Natural killer cell (primary cell): ENCODE data around the gene RASSF3. TPM values are rescaled to one million over a fixed set of nuclear protein-coding genes. Genes with fewer than 3 reads are reported as not detected.
"Not testable (repeated sequence)": the region's sequence is repeated elsewhere in the genome, so short reads cannot be mapped to it uniquely, and the experiment has no call there.

ENCODE experiments used
- ATAC-seq, 3 donors: fragments of 150-1000 bp in 2 of 3; fragments of 200-7000 bp in 1 of 3; cut with Tn5 transposase; 1 replicate in 1 of 3; 2 replicates in 2 of 3; pipeline ENCODE4 v1.10.0; 2021; ENCODE audit warnings: mild to moderate bottlenecking in 2 of 3, moderate library complexity in 2 of 3
- DNase-seq, 2 donors: peaks; one replicate each; pipeline versions ENCODE4 v3.0.0 to v3.0.0-alpha.2; 2013 to 2021; ENCODE audit warnings: mixed read lengths in 1 of 2
- H3K27ac ChIP-seq: one replicate; pipeline ENCODE4 v1.5.1; 2013; ENCODE audit warnings: mild to moderate bottlenecking, low read length
- H3K27me3 ChIP-seq: one replicate; pipeline ENCODE4 v1.6.1; 2013; ENCODE audit warnings: low read length; ENCODE audit not compliant: control insufficient read depth, insufficient read depth
- H3K36me3 ChIP-seq: one replicate; pipeline ENCODE4 v1.6.1; 2013; ENCODE audit warnings: low read length; ENCODE audit not compliant: control insufficient read depth, insufficient read depth
- H3K4me1 ChIP-seq: one replicate; pipeline ENCODE4 v1.6.1; 2013; ENCODE audit warnings: low read length; ENCODE audit not compliant: control insufficient read depth, insufficient read depth
- H3K4me3 ChIP-seq: one replicate; pipeline ENCODE4 v1.5.1; 2013; ENCODE audit warnings: low read length
- H3K9me3 ChIP-seq: one replicate; pipeline ENCODE4 v1.6.1; 2013; ENCODE audit warnings: low read length; ENCODE audit not compliant: control insufficient read depth, insufficient read depth
- H3K27ac Mint-ChIP-seq, 2 donors: one replicate each; pipeline ENCODE4 v1.8.0; 2022; ENCODE audit warnings: mild to moderate bottlenecking in 2 of 2, mixed read lengths in 2 of 2, moderate library complexity in 1 of 2
- H3K27me3 Mint-ChIP-seq, 2 donors: one replicate each; pipeline ENCODE4 v1.8.0; 2022; ENCODE audit warnings: low read depth in 2 of 2, mixed read lengths in 2 of 2
- H3K36me3 Mint-ChIP-seq: one replicate; pipeline ENCODE4 v1.8.0; 2022; ENCODE audit warnings: mixed read lengths
- H3K4me1 Mint-ChIP-seq, 2 donors: one replicate each; pipeline ENCODE4 v1.8.0; 2022; ENCODE audit warnings: mixed read lengths in 2 of 2
- H3K4me3 Mint-ChIP-seq: one replicate; pipeline ENCODE4 v1.8.0; 2022; ENCODE audit warnings: mild to moderate bottlenecking, moderate library complexity, mixed read lengths
- H3K9me3 Mint-ChIP-seq, 2 donors: one replicate each; pipeline ENCODE4 v1.8.0; 2022; ENCODE audit warnings: mixed read lengths in 2 of 2
- CTCF ChIP-seq: fragments of 200-600 bp; IDR thresholded peaks from one replicate; pipeline ENCODE4 v1.8.0; 2022; ENCODE audit warnings: antibody characterized with exemption
- WGBS: methylation state at CpG from one replicate; pipeline ENCODE4 v1.1.7; 2013; ENCODE audit warnings: missing lambda C conversion rate; ENCODE audit not compliant: insufficient coverage; 5-methylcytosine and 5-hydroxymethylcytosine counted together
- intact Hi-C: fragments of 100-400 bp; cut with micrococcal nuclease; formaldehyde crosslinking; loops from one replicate; pipeline ENCODE4 v1.14.2; 2022
- total RNA-seq, 4 donors: library from RNA; stranded (reverse); fragments of 120-200 nt in 1 of 4; gene quantifications; one replicate each; pipeline versions ENCODE4 v1.2.3 to v1.2.4, GENCODE V29; 2013 to 2022

The RASSF3 gene
- total RNA-seq, 3 donors from 2014 or later (not counting 1 experiment from before 2014, with no cell fraction given) = 63.4 to 105 (median 80.5) TPM

GRCh38 chr12:64685605-64686004 lies 75.3 kb downstream of the RASSF3 start:
- Mint-ChIP-seq H3K4me1 (peaks cover 57 to 63% of the 10 kb centered on the region in 2 donors), H3K4me3 (peak overlapping the region; percentile 21), H3K9me3 (peaks cover 0 to 3% of the 10 kb centered on the region in 2 donors), H3K36me3 (no peaks in the 10 kb centered on the region), H3K27ac (peak overlapping the region; percentile 91 to 93), H3K27me3 (no peaks in the 10 kb centered on the region)
- peaks cover 67% of the 10 kb centered on the region for H3K4me1 ChIP-seq
- H3K27me3 ChIP-seq = no peaks in the 10 kb centered on the region
- no peak overlapping the region for H3K4me3 ChIP-seq
- WGBS = 92% methylated on average over 15 of the region's 15 CpGs
- peak overlapping the region; percentile 82 for H3K27ac ChIP-seq
- H3K36me3 ChIP-seq = peaks cover 47% of the 10 kb centered on the region
- DNase-seq = no peak
- intact Hi-C loops = no loop called here
- H3K9me3 ChIP-seq = no peaks in the 10 kb centered on the region
- TF ChIP-seq CTCF = no peak
- ATAC-seq = no peak

- ATAC-seq (no peak), DNase-seq (peak in 1 of 2 donors; percentile 48)
- 40% methylated on average over 5 of the region's 5 CpGs for WGBS
- peak overlapping the region; percentile 1 for H3K27ac ChIP-seq
- no peaks in the 10 kb centered on the region for H3K27me3 ChIP-seq
- Mint-ChIP-seq H3K27ac (peak overlapping the region; percentile 76 to 79), H3K4me3 (no peak overlapping the region), H3K9me3 (peaks cover 0 to 3% of the 10 kb centered on the region in 2 donors), H3K4me1 (peaks cover 51 to 57% of the 10 kb centered on the region in 2 donors), H3K36me3 (no peaks in the 10 kb centered on the region), H3K27me3 (no peaks in the 10 kb centered on the region)
- peaks cover 60% of the 10 kb centered on the region for H3K36me3 ChIP-seq
- intact Hi-C loops = no loop called here
- peaks cover 45% of the 10 kb centered on the region for H3K4me1 ChIP-seq
- no peaks in the 10 kb centered on the region for H3K9me3 ChIP-seq
- TF ChIP-seq CTCF = no peak
- H3K4me3 ChIP-seq = no peak overlapping the region
Measured at GRCh38 chr12:64687816-64688215, 77.5 kb downstream of the RASSF3 start.

- H3K27me3 ChIP-seq = no peaks in the 10 kb centered on the region
- Mint-ChIP-seq H3K9me3 (peaks cover 0 to 3% of the 10 kb centered on the region in 2 donors), H3K4me3 (no peak overlapping the region), H3K27me3 (no peaks in the 10 kb centered on the region), H3K4me1 (peaks cover 47 to 53% of the 10 kb centered on the region in 2 donors), H3K36me3 (no peaks in the 10 kb centered on the region), H3K27ac (peak overlapping the region; percentile 76 to 79)
- H3K9me3 ChIP-seq = no peaks in the 10 kb centered on the region
- peak overlapping the region; percentile 1 for H3K27ac ChIP-seq
- intact Hi-C loops = no loop called here
- no peak for TF ChIP-seq CTCF
- ATAC-seq (no peak), DNase-seq (peak in 1 of 2 donors; percentile 48)
- H3K4me3 ChIP-seq = no peak overlapping the region
- peaks cover 41% of the 10 kb centered on the region for H3K4me1 ChIP-seq
- WGBS = 91% methylated on average over 6 of the region's 6 CpGs
- peaks cover 63% of the 10 kb centered on the region for H3K36me3 ChIP-seq
Measured at GRCh38 chr12:64688219-64688618, 77.9 kb downstream of the RASSF3 start.

- ATAC-seq = no peak
- H3K4me1 ChIP-seq = peaks cover 41% of the 10 kb centered on the region
Measured at GRCh38 chr12:64688715-64689114, 78.4 kb downstream of the RASSF3 start.

GRCh38 chr12:64690236-64690635 lies 79.9 kb downstream of the RASSF3 start:
- H3K36me3 Mint-ChIP-seq, ATAC-seq: not testable (repeated sequence)
- H3K4me1 ChIP-seq = peaks cover 34% of the 10 kb centered on the region

More at GRCh38 chr12:64688715-64689114, 78.4 kb downstream of the RASSF3 start:
- DNase-seq = peak in 1 of 2 donors; percentile 45
- H3K27ac ChIP-seq = no peak overlapping the region
- Mint-ChIP-seq H3K4me3 (no peak overlapping the region), H3K27ac (peak overlapping the region; percentile 76 to 79), H3K36me3 (no peaks in the 10 kb centered on the region), H3K27me3 (no peaks in the 10 kb centered on the region), H3K9me3 (peaks cover 0 to 2% of the 10 kb centered on the region in 2 donors), H3K4me1 (peaks cover 45 to 50% of the 10 kb centered on the region in 2 donors)
- H3K27me3 ChIP-seq = no peaks in the 10 kb centered on the region
- H3K36me3 ChIP-seq = peaks cover 68% of the 10 kb centered on the region
- H3K9me3 ChIP-seq = no peaks in the 10 kb centered on the region
- intact Hi-C loops = no loop called here
- no peak overlapping the region for H3K4me3 ChIP-seq
- 82% methylated on average over 7 of the region's 7 CpGs for WGBS
- TF ChIP-seq CTCF = no peak

More at GRCh38 chr12:64690236-64690635, 79.9 kb downstream of the RASSF3 start:
- H3K4me3 ChIP-seq, H3K27me3 Mint-ChIP-seq, H3K9me3 ChIP-seq, H3K4me3 Mint-ChIP-seq, H3K27me3 ChIP-seq, DNase-seq, H3K9me3 Mint-ChIP-seq, H3K27ac ChIP-seq, intact Hi-C loops: not testable (repeated sequence)
- peaks cover 80% of the 10 kb centered on the region for H3K36me3 ChIP-seq
- peaks cover 43 to 50% of the 10 kb centered on the region in 2 donors for H3K4me1 Mint-ChIP-seq
- WGBS = over 99% methylated on average over 6 of the region's 6 CpGs
- peak overlapping the region in 1 of 2 donors; percentile 79 for H3K27ac Mint-ChIP-seq
